Transverse colon (tissue), 4 donors: ENCODE results near the gene FGF3. TPM values are rescaled to one million over a fixed set of nuclear protein-coding genes. Genes with fewer than 3 reads are reported as not detected.
A peak's percentile ranks its signal among the peaks of the same experiment; 100 is the strongest.

ENCODE experiments used
- DNase-seq: peaks from one replicate; pipeline ENCODE4 v3.0.0-alpha.2; 2019
- H3K27ac ChIP-seq, 4 donors: fragments of 200-600 bp; sonication (generic); 2 replicates each; pipeline ENCODE4 v1.5.1; 2016 to 2018; ENCODE audit warnings: inconsistent platforms in 4 of 4
- H3K27me3 ChIP-seq: fragments of 200-600 bp; sonication (generic); 2 replicates; pipeline ENCODE4 v1.5.1; 2017; ENCODE audit warnings: inconsistent platforms
- H3K36me3 ChIP-seq, 4 donors: fragments of 200-600 bp; sonication (generic); 2 replicates each; pipeline ENCODE4 v1.5.1; 2017 to 2019; ENCODE audit warnings: inconsistent platforms in 4 of 4
- H3K4me1 ChIP-seq, 4 donors: fragments of 200-600 bp; sonication (generic); 2 replicates each; pipeline ENCODE4 v1.5.1; 2017 to 2020; ENCODE audit warnings: inconsistent platforms in 4 of 4
- H3K4me3 ChIP-seq, 4 donors: fragments of 200-600 bp; sonication (generic); 1 replicate in 1 of 4; 2 replicates in 3 of 4; pipeline versions ENCODE4 v1.5.1 to v1.6.1; 2017 to 2019; ENCODE audit warnings: inconsistent platforms in 4 of 4
- H3K9me3 ChIP-seq, 2 donors: fragments of 200-600 bp; sonication (generic); 2 replicates each; pipeline ENCODE4 v1.5.1; 2017 to 2019; ENCODE audit warnings: inconsistent platforms in 2 of 2
- CTCF ChIP-seq, 5 experiments: fragments of 200-600 bp in 3 of 5; fragments of 450-650 bp in 2 of 5; sonication (generic) in 3 of 5; IDR thresholded peaks; 1 replicate in 2 of 5; 2 replicates in 3 of 5; pipeline ENCODE4 v1.5.1; 2016 to 2017; ENCODE audit warnings: antibody characterized with exemption in 5 of 5, inconsistent platforms in 3 of 5, mild to moderate bottlenecking in 2 of 5, moderate library complexity in 1 of 5
- EP300 ChIP-seq: sonication (generic); formaldehyde crosslinking; IDR thresholded peaks from one replicate; pipeline ENCODE4 v1.6.1; 2017; ENCODE audit warnings: antibody characterized with exemption, low read depth
- POLR2A ChIP-seq: fragments of 450-650 bp; IDR thresholded peaks from one replicate; pipeline ENCODE4 v1.6.1; 2016; ENCODE audit warnings: antibody characterized with exemption, mild to moderate bottlenecking, moderate library complexity
- POLR2AphosphoS5 ChIP-seq, 3 donors: sonication (generic); formaldehyde crosslinking; IDR thresholded peaks; one replicate each; pipeline ENCODE4 v1.6.1; 2016; ENCODE audit warnings: antibody characterized with exemption in 3 of 3
- WGBS, 2 donors: methylation state at CpG; one replicate each; pipeline ENCODE4 v1.1.5; 2018; ENCODE audit warnings: low coverage in 1 of 2; 5-methylcytosine and 5-hydroxymethylcytosine counted together
- in situ Hi-C, 4 donors: fragments of 200-750 bp; cut with MboI; loops; one replicate each; pipeline versions ENCODE4 v1.15.0 to v1.15.1; 2017; ENCODE audit warnings: low sequenced_read_pairs in 3 of 4, low pct_ligation_motif_present in 1 of 4, low pct_unique_long_range_greater_than_20kb in 1 of 4
- intact Hi-C: fragments of 100-400 bp; cut with DNase I; formaldehyde crosslinking; loops from one replicate; pipeline ENCODE4 v1.15.1; 2023; ENCODE audit warnings: low total_unique reads
- total RNA-seq, 4 donors: library from RNA; depleted of rRNA; stranded (reverse); fragments of >200 nt; gene quantifications; one replicate each; pipeline ENCODE4 v1.1.0, GENCODE V29; 2016

The FGF3 gene
- total RNA-seq, 4 donors from 2014 or later, result not detected

GRCh38 chr11:69797156-69797555 lies 22.1 kb downstream of the FGF3 start:
- 84% methylated on average over 8 of the region's 14 CpGs; no CpG with 5 or more reads in 1 of the 2 donors for WGBS, 2 donors
- TF ChIP-seq POLR2A (no peak), EP300 (no peak), POLR2AphosphoS5 (IDR thresholded peaks at IDR 0.05) (no peak), CTCF (IDR thresholded peaks at IDR 0.05) (no peak)
- no peak for DNase-seq
- Histone ChIP-seq H3K27ac (no peak overlapping the region), H3K9me3 (no peaks in the 10 kb centered on the region), H3K4me3 (no peak overlapping the region), H3K27me3 (no peaks in the 10 kb centered on the region), H3K36me3 (no peaks in the 10 kb centered on the region), H3K4me1 (no peaks in the 10 kb centered on the region)
- in situ Hi-C loops (no loop called here), intact Hi-C loops (no loop called here)

- in situ Hi-C loops (no loop called here), intact Hi-C loops (no loop called here)
- H3K27me3 ChIP-seq, result no peaks in the 10 kb centered on the region
- peaks cover 0 to 3% (median 0%) of the 10 kb centered on the region in 4 donors for H3K4me1 ChIP-seq
- DNase-seq, result no peak
- H3K36me3 ChIP-seq, result no peaks in the 10 kb centered on the region
- no peak overlapping the region for H3K27ac ChIP-seq
- no peaks in the 10 kb centered on the region for H3K9me3 ChIP-seq
- TF ChIP-seq EP300 (no peak), POLR2AphosphoS5 (IDR thresholded peaks at IDR 0.05) (no peak), CTCF (IDR thresholded peaks at IDR 0.05) (no peak), POLR2A (no peak)
- no peak overlapping the region for H3K4me3 ChIP-seq
- WGBS, 2 donors, result 58 to 85% methylated on average over 4 to 9 of the region's 9 CpGs
Measured at GRCh38 chr11:69796063-69796462, 23.2 kb downstream of the FGF3 start.

GRCh38 chr11:69791276-69792180 lies 27.7 kb downstream of the FGF3 start:
- intact Hi-C loops, result no loop called here
- in situ Hi-C loops, result no loop called here
- TF ChIP-seq CTCF (IDR thresholded peaks at IDR 0.05) (no peak), POLR2AphosphoS5 (IDR thresholded peaks at IDR 0.05) (no peak), EP300 (no peak), POLR2A (no peak)
- WGBS, 2 donors, result 54 to 66% methylated on average over 3 to 25 of the region's 25 CpGs
- Histone ChIP-seq H3K27ac (peak overlapping the region in 2 of 4 donors; percentile 9 to 18), H3K4me1 (peaks cover 0 to 6% (median 0%) of the 10 kb centered on the region in 4 donors), H3K4me3 (no peak overlapping the region), H3K27me3 (no peaks in the 10 kb centered on the region), H3K36me3 (no peaks in the 10 kb centered on the region), H3K9me3 (no peaks in the 10 kb centered on the region)
- DNase-seq, result no peak

GRCh38 chr11:69788956-69789355 lies 30.3 kb downstream of the FGF3 start:
- Histone ChIP-seq H3K4me1 (peaks cover 0 to 6% (median 0%) of the 10 kb centered on the region in 4 donors), H3K9me3 (no peaks in the 10 kb centered on the region), H3K36me3 (no peaks in the 10 kb centered on the region), H3K27me3 (peaks cover 7% of the 10 kb centered on the region), H3K4me3 (no peak overlapping the region), H3K27ac (no peak overlapping the region)
- DNase-seq, result no peak
- intact Hi-C loops, result no loop called here
- in situ Hi-C loops, result no loop called here
- TF ChIP-seq POLR2AphosphoS5 (IDR thresholded peaks at IDR 0.05), result no peak
- TF ChIP-seq POLR2A, result no peak
- no peak for TF ChIP-seq EP300
- TF ChIP-seq CTCF (IDR thresholded peaks at IDR 0.05), result no peak
- WGBS, 2 donors, result 93 to 100% methylated on average over 2 to 11 of the region's 11 CpGs
